NCI-H446 treated with DMSO at 0.1 percent for 48 hours (cell line): ENCODE measurements around the gene ASIC2.

Source experiments
- DNase-seq: peaks from one replicate; lab custom pipeline; 2025; lab: John Stamatoyannopoulos, UW

ASIC2 gene

DNA sequence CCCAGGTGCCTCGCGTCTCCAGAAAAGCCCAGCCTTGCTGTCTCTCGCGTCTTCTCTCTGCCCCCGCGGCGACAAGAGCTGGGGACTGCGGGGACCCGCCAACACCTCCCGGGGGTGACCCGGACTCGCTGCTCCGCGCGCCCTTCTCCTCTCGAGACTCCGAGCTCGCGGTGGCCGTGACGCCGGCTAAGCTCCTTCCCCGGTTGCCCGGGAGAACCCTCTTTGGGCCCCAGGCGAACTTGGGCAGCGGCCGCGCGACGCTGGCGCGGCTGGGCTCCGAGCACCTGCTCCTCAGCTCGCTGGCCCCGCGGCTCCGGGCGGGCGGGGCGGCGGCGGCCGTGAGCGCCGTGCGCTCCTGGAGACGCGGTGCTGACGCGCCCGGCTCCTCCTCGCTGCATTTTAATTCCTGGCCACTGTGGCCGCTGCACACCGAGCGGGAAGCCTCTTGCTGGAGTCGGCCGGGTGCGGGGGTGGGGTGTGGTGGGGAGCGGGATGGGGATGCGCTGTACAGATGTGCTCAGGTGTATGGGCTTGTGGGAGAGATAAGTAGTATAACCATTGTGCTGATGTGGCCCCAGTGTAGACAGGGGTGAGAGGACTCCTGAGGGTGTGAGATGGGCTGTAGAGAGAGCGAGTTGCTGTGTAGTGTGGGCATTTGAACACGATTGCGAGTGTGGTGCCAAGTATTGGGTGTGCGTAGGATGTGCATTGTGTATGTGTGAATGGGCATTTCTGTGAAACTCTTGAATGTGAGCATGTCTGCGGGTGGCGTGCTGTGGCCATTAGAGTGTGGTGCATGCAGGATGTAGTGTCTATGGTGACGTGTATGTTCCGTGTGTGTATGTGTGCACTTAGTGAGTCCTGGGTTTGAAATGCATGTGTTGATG is at the start of gene ASIC2:
Gene ASIC2, minus strand, starts transcription at position 315 of the 887 bp plus-strand sequence.
- DNase-seq, result no peak

DNA sequence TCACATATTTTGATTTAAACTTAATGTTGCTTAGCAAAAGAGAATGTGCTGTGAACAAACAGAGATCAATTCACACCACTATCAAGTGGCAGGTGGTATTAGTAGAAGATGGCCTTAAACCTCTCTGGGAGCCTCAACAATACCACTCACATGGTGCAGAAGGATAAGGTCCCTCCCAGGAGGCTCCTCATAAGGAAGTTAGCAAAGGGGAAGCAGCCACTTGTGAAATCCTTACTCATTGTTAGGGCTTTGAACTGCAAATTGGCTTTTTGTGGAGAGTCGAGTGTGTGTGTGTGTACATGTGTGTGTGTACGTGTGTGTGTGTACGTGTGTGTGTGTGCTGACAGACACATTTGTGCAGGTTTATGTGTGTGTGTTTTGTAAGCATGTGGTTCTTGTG is 48.9 kb upstream of the ASIC2 start:
- DNase-seq, result no peak

DNA sequence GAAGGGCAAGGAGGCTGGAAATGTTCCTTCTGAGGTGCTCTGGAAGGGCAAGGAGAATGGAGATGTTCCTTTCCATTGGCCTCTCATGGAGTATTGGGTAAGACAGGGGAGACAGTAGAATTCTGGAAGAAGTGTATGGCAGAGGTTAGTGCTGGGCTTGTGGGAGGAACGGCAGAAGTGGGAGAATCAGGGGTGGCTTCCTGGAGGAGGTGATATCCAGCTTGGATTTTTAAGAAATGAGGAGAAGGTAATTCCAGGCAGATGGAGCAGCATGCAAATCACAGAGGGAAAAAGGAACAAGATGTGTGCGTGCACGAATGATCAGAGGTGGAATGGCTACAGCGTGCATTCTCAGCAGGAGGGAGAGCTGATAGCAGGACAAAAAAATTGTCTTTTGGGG is 45.1 kb upstream of the ASIC2 start:
- no peak for DNase-seq

DNA sequence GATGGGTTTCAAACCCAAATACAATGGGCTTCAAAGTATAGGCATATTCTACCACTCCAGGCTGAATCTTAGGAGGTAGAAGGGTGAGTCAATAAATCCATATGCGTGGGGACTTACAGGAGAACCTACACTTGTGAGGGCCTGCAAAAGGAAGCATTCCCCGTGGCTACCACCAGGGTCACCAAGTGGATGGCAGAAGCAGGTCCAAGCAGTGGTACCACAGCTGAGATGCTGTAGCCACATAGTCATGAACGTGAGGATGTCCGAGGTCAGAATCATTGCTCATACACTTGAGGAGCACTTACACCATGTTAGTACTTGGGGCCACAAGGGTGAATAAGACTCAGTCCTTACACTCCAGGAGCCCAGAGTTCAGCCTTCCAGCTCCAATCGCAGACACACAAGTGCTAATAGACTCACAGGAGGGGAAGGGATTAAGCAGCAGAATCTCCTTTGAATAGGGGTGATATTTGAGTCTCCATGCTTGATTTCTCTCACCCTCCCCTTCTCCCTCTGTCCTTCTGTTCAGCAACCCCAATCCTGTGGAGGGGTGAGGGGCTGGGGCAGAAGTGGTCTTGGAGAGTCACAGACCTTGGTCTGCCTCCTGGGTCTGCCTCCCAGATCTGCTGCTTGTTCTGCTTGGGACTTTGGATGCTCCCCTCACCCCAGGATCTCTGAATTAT is 42.5 kb upstream of the ASIC2 start:
- DNase-seq, result no peak

DNA sequence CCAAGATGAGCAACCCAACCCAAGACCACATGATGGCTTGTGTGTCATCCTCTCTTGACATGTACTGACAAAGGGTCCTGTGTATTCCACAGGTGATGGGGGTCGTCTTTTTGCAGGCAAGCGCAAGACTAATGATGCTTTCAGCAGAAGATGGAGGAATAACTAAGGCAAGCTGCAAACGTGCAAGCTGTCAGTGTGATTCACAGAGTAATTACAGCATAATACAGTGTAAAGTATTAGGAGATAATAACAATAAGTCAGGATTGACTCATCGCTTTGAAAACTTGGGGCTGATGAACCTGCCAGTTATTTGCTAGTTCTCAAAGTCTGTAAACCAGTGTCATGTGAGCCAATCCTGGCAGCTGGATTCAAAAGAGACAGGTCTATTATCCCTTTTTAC is 41.6 kb upstream of the ASIC2 start:
- no peak for DNase-seq

DNA sequence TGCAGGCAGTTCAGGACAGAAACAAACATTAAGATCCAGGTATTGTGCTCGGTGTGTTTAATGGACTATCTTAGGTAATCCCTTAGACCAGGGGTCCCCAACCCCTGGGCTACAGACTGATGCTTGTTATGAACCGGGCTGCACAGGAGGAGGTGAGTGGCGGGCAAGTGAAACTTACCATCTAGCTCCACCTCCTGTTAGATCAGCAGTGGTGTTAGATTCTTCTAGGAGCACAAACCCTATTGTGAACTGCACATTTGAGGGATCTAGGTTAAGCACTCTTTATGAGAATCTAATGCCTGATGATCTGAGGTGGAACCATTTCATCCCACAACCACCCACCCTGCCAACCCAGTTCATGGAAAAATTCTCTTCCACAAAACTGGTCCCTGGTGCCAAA is 37.8 kb upstream of the ASIC2 start:
- DNase-seq, result no peak

DNA sequence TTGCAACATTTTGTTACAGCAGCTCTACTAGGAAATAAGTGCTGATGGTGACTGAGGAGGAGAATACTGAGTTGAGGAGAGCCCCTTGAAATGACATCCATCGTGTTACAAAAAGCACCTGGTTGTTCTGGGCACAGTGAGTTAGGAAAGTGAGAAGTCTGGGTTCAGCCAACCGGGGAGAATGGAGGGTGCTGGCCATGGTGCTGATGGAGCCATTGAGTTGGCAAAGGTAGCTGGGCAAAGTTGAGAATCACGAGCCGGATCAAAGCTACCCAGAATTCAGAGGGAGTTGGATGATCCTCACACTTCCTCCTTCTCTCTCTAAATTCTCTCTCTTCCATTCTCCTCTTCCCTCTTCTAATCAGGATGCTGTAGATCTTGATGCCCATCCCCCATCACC is 35.0 kb upstream of the ASIC2 start:
- no peak for DNase-seq

DNA sequence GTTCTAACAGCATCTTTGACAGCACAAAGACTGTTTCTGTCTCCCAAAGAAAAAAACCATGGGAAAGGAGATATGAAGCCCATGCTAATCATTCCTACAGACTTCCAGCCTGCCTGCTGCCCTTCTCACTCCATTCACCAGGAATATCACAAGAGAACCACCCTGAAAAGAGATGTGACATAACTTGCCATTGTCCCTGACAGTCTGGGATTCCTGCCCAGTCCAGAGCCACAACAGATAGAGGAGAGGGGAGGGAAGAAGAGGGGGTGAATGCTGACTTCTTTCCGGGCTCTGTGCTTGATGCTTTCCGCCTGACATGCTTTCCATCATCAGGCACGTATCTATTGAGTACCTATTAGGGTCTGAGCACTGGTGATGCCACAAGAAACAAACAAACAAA is 31.6 kb upstream of the ASIC2 start:
- no peak for DNase-seq

DNA sequence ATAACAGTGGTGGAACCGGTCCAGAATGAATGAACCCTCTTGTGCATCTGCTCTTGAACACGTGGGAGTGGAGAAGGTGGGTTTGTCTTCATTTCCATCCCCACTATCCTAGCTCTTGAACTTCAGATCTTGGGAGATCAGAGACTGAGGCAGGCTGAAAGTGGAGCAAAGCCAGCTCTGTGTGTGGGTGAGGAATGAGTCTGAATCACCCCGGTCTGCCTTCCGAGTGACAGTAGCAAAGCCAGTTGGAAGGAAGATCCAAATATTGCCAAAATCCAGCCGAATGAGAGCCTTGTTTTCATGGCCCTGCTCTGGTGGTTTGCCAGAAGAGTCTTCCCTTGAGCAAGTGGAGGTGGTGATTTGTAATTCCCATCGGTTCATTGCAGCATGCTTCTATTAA is 29.0 kb upstream of the ASIC2 start:
- DNase-seq, result no peak

DNA sequence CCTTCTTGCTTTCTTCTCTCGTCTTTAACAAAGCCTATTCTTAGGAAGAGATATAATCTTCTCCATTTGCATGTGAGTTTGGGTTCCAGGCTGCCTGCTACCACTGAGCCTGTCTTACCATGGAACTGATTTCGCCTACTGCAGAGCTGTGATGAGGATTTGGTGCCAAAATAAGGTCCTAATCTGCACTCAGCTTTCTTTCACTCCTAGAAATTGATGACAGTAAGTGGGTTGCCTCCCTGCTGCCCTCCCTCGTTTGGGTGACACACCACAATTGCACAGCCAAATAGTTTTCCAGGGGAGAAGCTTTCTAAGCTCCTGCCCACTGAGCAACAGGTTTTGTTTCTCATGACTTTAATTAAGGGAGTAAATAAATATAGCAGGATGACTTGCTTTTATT is 25.1 kb upstream of the ASIC2 start:
- no peak for DNase-seq

DNA sequence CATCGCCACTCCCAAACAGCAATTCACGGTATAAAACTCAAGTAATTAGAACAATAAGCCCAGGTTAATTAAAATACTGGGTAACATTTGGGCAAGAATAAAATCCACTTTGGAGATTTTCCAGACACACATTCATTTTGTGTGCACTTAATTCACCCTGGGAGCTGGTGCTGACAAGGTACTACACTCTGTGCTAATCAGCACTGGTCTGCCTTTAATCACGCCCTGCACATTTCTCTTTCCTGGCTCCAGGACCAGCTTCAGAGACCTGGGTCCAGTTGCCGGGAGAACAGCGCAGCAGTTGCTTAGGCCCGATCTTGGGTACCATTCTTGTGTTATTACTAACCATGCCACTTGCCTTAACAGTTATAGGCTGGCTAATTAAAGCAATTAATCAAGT is 23.7 kb upstream of the ASIC2 start:
- no peak for DNase-seq

DNA sequence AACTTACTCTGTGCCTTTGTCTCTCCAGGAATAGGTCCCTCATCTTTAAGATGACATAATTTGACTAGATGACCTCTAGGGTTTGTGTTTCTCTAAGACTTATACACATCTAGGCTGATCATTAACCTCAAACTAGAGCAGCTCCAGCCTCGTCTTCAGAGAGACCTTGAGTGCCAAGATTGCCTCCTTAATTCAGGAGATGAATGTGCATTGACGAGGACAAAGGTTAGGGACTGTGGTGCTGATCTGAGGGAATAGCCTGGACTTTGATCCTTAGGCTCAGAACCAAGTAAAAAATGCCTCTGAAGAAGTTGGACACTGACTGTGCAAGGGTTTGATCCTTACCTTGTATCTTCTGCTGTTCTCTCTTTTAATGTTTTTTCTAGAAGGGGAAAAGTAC is 17.2 kb upstream of the ASIC2 start:
- DNase-seq, result no peak

DNA sequence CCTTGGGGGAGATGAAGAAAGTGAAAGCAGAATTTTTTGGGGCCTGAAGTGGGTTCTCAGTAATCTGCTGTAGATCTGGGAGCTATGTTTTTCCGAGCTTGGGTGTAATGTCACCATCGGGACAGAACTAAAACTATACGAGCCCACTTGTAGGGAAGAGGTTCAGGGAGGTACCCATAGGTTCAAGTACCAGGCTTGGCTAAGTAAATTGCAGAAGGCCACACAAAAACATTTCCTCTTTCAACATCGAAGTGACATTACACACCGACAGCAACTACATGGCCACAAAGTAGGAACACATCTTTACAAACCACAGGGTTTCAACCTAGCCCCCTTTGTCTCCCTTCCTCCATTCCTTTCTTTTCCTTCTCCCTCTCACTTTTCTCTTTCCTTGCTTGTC is 10.2 kb upstream of the ASIC2 start:
- no peak for DNase-seq

DNA sequence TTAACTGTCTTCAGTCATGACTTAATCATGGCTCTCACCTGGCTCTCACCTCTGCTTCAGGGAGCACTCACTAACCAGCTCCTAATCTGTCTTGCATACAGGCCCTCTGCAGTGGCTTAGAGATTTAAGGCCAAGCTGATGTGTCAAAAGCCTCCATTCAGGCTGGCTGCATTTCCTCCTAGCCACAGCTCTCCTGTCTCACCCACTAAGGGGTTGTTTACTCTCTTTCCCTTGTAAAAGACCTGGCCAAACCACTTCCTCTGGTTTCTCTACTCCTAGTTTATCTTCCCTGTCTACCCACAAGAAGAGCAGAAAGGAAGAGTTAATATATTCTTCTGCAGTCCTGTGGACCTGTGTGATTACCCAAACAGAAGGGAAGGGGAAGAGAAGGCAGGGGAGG is 9.3 kb upstream of the ASIC2 start:
- no peak for DNase-seq

DNA sequence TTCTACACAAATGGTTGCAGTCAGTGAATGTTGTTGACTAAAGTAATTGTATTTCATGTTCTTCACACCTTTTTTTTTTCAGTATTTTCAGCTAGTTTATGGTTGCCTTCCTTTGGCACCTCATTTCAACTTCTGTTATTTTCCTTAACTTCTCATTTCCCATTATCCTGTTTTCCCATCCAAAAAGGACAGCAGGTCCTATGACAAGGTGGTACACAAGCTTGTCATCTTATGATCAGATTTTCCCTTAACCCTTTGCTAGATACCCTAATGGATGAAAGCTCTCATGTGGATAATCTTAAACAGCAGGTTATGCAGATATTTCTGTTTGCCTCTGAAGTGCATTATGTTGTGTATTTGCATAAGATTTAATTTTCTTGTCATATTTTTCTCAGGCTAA is 7.1 kb upstream of the ASIC2 start:
- no peak for DNase-seq

DNA sequence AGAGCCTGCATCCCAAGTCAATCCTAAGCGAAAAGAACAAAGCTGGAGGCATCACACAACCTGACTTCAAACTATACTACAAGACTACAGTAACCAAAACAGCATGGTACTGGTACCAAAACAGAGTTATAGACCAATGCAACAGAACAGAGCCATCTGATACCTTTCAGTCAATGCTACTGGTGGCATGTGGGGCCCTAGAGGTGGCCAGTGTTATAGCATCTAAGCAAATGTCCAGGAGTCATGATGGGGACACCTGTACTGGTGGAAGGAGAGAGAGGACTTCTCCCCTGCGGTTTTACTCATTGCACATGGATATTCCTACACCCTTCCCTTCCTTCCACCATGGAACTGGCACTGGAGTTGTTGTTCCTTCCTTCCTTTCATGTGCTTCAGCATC is 6.0 kb upstream of the ASIC2 start:
- no peak for DNase-seq

DNA sequence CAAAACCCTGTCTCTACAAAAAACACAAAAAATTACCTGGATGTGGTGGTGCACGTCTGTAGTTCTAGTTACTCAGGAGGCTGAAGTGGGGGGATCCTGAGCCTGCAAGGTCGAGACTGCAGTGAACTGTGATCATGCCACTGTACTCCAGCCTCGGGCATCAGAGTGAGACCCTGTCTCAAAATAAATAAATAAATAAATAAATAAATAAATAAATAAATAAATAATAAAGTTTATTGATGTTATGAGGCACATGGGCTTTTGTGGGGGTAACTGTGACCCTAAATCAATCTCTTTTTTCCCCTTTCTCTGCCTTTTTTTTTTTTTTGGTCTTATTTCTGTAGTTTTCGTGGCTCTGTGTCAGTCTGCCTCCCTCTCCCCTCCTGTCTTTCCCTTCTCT is 4.5 kb upstream of the ASIC2 start:
- no peak for DNase-seq

DNA sequence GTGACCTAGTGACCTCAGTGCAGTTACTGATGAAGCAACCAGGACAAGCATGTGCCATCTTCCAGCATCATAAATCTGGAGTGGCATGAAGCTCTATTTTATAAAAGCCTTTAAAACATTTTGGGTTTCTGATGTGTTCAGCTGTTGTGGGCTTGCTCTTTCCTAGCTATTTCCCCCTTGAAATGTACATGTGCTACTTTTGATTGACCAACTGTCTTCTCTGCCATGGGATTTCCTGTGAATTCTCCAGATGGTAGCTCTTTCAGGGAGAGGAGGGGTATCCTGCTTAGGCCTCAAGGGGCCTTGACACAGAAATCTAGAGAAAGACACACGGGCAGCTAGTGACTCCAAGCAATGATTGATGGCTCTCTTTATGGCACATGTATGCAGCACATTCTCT is 1.9 kb upstream of the ASIC2 start:
- DNase-seq, result no peak

DNA sequence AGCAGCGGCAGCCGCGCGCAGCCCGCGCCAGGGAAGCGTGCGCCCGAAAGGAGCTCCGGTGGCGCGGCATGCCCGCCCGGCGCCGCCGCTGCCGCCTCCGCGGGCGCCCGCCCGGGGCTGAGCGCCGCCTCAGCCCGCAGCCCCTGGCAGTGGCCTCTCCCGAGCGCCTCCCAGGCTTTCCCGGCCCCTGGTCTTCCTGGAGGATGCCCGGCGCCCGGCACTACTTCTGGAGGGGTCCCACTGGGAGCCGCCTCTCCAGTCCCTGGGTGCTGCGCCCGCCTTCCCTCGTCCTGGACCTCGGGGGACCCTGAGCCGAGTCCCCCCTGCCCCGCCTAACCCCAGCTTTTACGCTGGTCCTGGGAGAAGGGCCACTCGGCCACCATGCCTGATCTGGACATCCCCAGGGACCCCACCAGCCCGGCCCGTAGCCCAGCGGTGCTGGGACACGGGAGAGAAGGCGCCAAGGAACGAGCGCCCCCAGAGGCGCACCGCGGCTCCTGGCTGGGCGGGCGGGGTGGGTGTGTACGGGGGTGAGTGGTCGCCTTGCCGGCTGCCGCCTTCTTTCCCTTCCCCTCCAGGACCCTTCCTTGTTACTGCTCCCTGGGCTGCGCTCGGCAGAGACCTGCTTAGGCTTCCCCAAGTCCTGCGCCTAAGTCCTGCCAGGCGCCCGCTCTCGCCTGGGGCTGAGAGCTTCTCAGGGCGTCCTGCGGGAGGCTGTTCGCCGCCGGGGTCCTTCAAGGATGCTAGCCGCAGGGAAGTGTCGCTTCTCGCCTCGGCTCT is 704 bp downstream of the ASIC2 start:
- no peak for DNase-seq

DNA sequence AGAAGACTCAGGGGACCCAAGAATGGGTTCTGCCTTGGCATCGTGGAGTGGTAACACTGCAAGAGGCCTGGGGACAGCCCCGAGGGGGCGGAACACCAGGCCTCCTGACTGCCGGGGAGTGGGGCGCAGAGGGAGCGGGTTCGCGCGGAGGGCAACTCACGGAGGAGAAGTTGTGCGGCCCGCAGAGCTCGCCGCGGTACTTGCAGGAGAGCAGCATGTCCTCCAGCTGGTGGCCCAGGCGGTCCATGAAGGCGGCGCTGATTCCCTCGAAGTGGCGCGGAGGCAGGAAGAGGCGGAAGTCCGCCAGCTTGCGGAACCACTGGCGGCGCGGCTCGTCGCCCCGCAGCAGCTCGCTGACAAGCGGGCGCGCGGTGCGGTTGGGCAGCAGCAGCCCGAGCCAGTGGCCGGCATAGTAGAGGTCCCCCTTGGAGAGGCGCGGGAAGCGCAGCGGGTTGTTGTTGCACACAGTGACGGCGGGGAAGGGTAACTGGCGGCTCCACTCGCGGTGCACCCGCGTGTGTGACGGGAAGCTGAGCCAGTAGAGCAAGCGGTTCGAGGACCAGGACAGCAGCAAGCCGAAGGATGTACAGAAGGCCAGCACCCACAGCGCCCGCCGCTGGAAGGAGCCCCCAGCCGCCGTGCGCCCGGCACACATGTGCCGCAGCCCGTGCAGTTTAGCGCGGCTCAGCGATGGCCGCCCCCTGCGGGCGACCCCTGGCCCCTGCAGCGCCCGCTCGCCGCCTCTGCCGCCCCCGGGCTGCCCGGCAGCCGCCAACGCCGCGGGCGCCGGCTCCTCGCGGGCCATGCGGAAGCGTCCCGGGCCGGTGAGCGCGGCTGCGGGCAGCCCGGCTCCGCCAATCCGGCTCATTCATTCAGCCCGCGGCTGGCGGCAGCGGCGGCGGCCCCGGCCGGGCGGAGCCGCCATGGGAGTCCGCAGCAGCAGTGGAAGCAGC is 1.6 kb downstream of the ASIC2 start:
- no peak for DNase-seq

DNA sequence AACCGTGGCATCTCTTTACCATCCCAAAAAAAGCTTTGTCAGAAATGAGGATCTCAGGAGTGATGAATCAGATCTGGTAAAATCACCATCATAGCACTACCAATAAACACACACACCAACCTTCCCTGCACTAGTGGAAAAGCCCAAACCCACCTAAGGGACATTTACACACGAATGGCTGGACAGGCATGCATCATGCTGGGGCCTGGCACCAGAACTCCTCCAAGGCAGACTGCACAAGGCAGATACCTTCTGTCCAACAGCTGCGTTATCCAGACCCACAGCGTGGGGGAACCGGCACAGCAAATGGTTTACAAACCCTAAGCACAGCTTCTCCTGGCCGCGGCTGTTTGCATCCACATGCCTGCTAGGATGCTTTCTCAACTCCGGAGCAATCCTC is 2.8 kb downstream of the ASIC2 start:
- DNase-seq, result no peak

DNA sequence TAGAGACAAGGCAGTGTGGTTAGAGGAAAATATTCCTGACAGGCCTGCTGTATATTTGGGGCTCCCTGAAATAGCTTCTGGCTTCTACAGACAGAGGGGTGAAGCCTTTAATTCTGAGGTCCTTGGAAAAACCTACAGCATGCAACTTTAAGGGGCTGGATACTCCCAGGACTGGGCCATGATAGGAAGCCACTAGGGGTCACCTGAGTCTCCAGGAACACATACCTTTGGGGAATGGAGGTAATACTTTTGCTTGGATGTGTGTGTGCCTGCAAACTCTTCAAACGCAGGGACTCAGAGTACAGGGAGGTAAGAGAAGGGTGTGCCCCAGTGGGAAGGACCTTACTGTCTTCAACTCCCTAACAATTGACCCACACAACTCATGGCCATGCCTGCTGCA is 4.1 kb downstream of the ASIC2 start:
- DNase-seq, result no peak
